ENCODE data around the gene TMEM120B. TPM values are rescaled to one million over a fixed set of nuclear protein-coding genes. Genes with fewer than 3 reads are reported as not detected.
"Not testable (repeated sequence)": the region's sequence is repeated elsewhere in the genome, so short reads cannot be mapped to it uniquely, and the experiment has no call there.

TMEM120B gene
- total RNA-seq, 2 experiments from 2014 or later: 12.4 to 21.5 TPM

GRCh38 chr12:121702944-121703343 is 9.6 kb upstream of the TMEM120B start:
- Histone ChIP-seq H3K4me3 (ENCODE audit: low read depth, low read length, poor library complexity, severe bottlenecking) (no peak overlapping the region), H3K36me3 (ENCODE audit: insufficient read depth, low read length) (no peaks in the 10 kb centered on the region), H3K79me2 (ENCODE audit: insufficient read depth, low read depth, low read length) (no peaks in the 10 kb centered on the region), H2AFZ (ENCODE audit: low read length) (no peak overlapping the region), H3K4me2 (ENCODE audit: low read length) (no peak overlapping the region), H3K9me3 (ENCODE audit: low read length) (no peaks in the 10 kb centered on the region), H3K9me2 (ENCODE audit: insufficient read depth, low read length) (no peaks in the 10 kb centered on the region), H3K27ac (ENCODE audit: low read depth, low read length, poor library complexity, severe bottlenecking) (no peak overlapping the region), H4K20me1 (ENCODE audit: insufficient read depth, low read length) (no peaks in the 10 kb centered on the region), H3K4me1 (ENCODE audit: insufficient read depth, low read length, poor library complexity, severe bottlenecking) (peaks cover under 1% of the 10 kb centered on the region)
- no peak for DNase-seq (ENCODE audit: low spot score)
- BruUV-seq (replicated peaks): no TSS peak
- ChIA-PET CTCF (ENCODE audit: unreplicated experiment) (no interaction called here), POLR2A (no interaction called here)
- TF ChIP-seq CTCF (conservative IDR thresholded peaks at IDR 0.05; ENCODE audit: low read length) (no peak), EZH2phosphoT487 (IDR thresholded peaks at IDR 0.05; ENCODE audit: borderline replicate concordance, low read depth, low read length) (no peak)
- intact Hi-C loops (cut with micrococcal nuclease; ENCODE audit: unreplicated experiment): no loop called here

GRCh38 chr12:121705514-121705913 is 7.0 kb upstream of the TMEM120B start:
- ChIA-PET POLR2A (no interaction called here), CTCF (ENCODE audit: unreplicated experiment) (no interaction called here)
- Histone ChIP-seq H4K20me1 (ENCODE audit: insufficient read depth, low read length) (no peaks in the 10 kb centered on the region), H3K36me3 (ENCODE audit: insufficient read depth, low read length) (no peaks in the 10 kb centered on the region), H3K9me2 (ENCODE audit: insufficient read depth, low read length) (no peaks in the 10 kb centered on the region), H3K4me2 (ENCODE audit: low read length) (no peak overlapping the region), H2AFZ (ENCODE audit: low read length) (no peak overlapping the region), H3K79me2 (ENCODE audit: insufficient read depth, low read depth, low read length) (no peaks in the 10 kb centered on the region), H3K4me3 (ENCODE audit: low read depth, low read length, poor library complexity, severe bottlenecking) (no peak overlapping the region), H3K9me3 (ENCODE audit: low read length) (no peaks in the 10 kb centered on the region), H3K27ac (ENCODE audit: low read depth, low read length, poor library complexity, severe bottlenecking) (no peak overlapping the region), H3K4me1 (ENCODE audit: insufficient read depth, low read length, poor library complexity, severe bottlenecking) (peaks cover 22% of the 10 kb centered on the region)
- TF ChIP-seq CTCF (conservative IDR thresholded peaks at IDR 0.05; ENCODE audit: low read length) (no peak), EZH2phosphoT487 (IDR thresholded peaks at IDR 0.05; ENCODE audit: borderline replicate concordance, low read depth, low read length) (no peak)
- no peak for DNase-seq (ENCODE audit: low spot score)
- intact Hi-C loops (cut with micrococcal nuclease; ENCODE audit: unreplicated experiment): no loop called here
- BruUV-seq (replicated peaks): no TSS peak

GRCh38 chr12:121708313-121709063 is 4.1 kb upstream of the TMEM120B start:
- Histone ChIP-seq H2AFZ (ENCODE audit: low read length) (no peak overlapping the region; the same call in 1 of the 2 replicates), H3K9me2 (ENCODE audit: insufficient read depth, low read length) (no peaks in the 10 kb centered on the region), H3K4me3 (ENCODE audit: low read depth, low read length, poor library complexity, severe bottlenecking) (no peak overlapping the region), H3K79me2 (ENCODE audit: insufficient read depth, low read depth, low read length) (peaks cover 7% of the 10 kb centered on the region; the same call in 1 of the 2 replicates), H3K4me1 (ENCODE audit: insufficient read depth, low read length, poor library complexity, severe bottlenecking) (peaks cover 33% of the 10 kb centered on the region), H4K20me1 (ENCODE audit: insufficient read depth, low read length) (no peaks in the 10 kb centered on the region; the same call in 1 of the 2 replicates), H3K9me3 (ENCODE audit: low read length) (no peaks in the 10 kb centered on the region), H3K36me3 (ENCODE audit: insufficient read depth, low read length) (no peaks in the 10 kb centered on the region), H3K4me2 (ENCODE audit: low read length) (peak overlapping the region; percentile 37), H3K27ac (ENCODE audit: low read depth, low read length, poor library complexity, severe bottlenecking) (no peak overlapping the region)
- no TSS peak for BruUV-seq (replicated peaks)
- intact Hi-C loops (cut with micrococcal nuclease; ENCODE audit: unreplicated experiment): no loop called here
- no peak for DNase-seq (ENCODE audit: low spot score)
- CTCF ChIA-PET (ENCODE audit: unreplicated experiment): interaction anchor here (0.5 kb wide), 1 partner anchor 16 kb away, joined by 5 read pairs; no protein-coding TSS in a partner anchor
- POLR2A ChIA-PET: interaction anchor here (0.6 to 1.0 kb wide), 2 partner anchors 74 to 183 kb away, joined by 3 read pairs; no protein-coding TSS in a partner anchor
- TF ChIP-seq EZH2phosphoT487 (IDR thresholded peaks at IDR 0.05; ENCODE audit: borderline replicate concordance, low read depth, low read length) (no peak), CTCF (conservative IDR thresholded peaks at IDR 0.05; ENCODE audit: low read length) (no peak)

- peaks cover 13% of the 10 kb centered on the region; the same call in 1 of the 2 replicates for H3K79me2 ChIP-seq (ENCODE audit: insufficient read depth, low read depth, low read length)
- peaks cover 38% of the 10 kb centered on the region for H3K4me1 ChIP-seq (ENCODE audit: insufficient read depth, low read length, poor library complexity, severe bottlenecking)
- H3K9me3 ChIP-seq (ENCODE audit: low read length); H4K20me1 ChIP-seq (ENCODE audit: insufficient read depth, low read length); H3K36me3 ChIP-seq (ENCODE audit: insufficient read depth, low read length); BruUV-seq (replicated peaks); H3K4me3 ChIP-seq (ENCODE audit: low read depth, low read length, poor library complexity, severe bottlenecking); intact Hi-C loops (cut with micrococcal nuclease; ENCODE audit: unreplicated experiment); CTCF ChIA-PET (ENCODE audit: unreplicated experiment); H3K9me2 ChIP-seq (ENCODE audit: insufficient read depth, low read length); POLR2A ChIA-PET; H3K27ac ChIP-seq (ENCODE audit: low read depth, low read length, poor library complexity, severe bottlenecking); H2AFZ ChIP-seq (ENCODE audit: low read length): not testable (repeated sequence)
- peak overlapping the region; percentile 37 for H3K4me2 ChIP-seq (ENCODE audit: low read length)
- peak; percentile 24 for DNase-seq (ENCODE audit: low spot score)
Observed at GRCh38 chr12:121709064-121709424, 3.5 kb upstream of the TMEM120B start.

Measured in OCI-LY7 (cell line).